Measurements from ENCODE around the gene DNAH1.

The DNAH1 gene

GRCh38 chr3:52291508-52292181 is 24.5 kb upstream of the DNAH1 start:
- no peak for DNase-seq

- DNase-seq: no peak
Measured at GRCh38 chr3:52292247-52293065, 23.7 kb upstream of the DNAH1 start.

GRCh38 chr3:52293491-52294319 is 22.4 kb upstream of the DNAH1 start:
- no peak for DNase-seq

DNA sequence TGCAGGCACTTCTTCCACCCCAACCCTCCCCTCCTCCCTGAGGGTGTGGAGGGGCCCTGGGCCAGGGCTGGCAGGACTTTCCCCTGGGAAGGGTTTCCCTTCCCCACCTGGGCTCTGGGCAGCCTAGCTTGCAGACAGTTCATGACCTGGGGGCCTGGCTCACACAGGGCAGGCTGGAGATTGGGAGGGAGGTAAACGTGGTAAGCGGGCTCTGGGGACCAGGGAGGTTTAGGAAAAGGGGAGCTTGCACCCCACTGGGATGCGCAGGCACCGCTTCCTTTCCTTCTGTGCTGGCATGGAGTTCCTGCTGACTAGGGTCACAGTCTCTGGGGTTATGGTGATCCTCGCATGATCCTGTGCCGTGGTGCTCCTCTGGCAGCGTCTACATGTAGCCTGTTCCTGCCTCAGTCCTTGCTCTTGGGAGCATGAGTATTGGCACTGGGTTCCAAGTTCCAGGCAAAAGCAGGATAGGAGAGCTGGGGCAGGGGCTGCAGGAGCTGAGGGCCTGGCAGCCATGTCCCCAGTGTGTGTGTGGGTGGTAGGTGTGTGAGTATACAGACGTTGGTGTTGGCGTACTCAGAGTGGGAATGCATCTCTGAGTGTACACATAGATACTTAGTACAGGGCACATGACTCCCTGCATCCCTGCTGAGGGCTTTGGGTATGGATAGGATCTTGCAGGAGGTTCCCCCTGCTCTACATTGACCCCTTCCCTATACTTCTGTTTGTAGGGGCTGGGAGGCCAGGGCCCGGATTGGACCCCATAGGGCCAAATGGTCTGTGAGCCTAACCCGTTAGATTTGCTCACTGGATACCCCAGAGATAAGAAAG is 21.6 kb upstream of the DNAH1 start:
- DNase-seq: no peak

- DNase-seq: no peak
Measured at GRCh38 chr3:52295671-52296208, 20.4 kb upstream of the DNAH1 start.

GRCh38 chr3:52297242-52298148 is 18.6 kb upstream of the DNAH1 start:
- DNase-seq: no peak

GRCh38 chr3:52298149-52299098 is 17.7 kb upstream of the DNAH1 start:
- DNase-seq: no peak

DNA sequence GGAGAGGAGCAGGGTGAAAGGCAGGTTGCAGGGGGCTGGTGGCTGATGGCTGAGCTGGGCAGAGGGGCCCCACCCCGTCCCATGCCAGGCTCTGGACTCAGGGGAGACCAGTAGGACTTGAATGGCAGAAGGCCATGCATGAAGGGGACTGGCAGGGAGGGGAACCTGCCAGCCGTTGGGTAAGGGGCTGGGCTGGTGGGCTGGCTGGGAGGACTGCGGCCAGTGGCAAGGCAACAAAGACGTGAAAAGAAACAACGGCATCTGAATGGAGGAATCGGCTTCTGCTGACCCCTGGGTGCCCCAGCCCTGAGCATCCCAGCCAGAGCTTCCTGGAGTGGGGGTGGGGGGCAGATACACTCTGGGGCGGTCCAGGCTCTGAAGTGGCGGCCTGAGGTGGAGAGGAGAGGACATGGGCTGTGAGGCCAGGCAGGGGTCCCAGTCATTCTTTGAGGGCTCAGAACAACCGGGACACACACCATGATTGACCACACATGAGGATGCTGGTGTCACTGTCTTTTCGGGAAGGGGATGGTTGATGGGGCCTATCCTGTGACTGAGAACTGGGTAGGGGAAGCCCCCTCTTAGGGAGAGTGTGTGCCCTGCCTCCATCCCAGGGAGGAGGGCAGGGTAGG is 16.8 kb upstream of the DNAH1 start:
- no peak for DNase-seq

DNA sequence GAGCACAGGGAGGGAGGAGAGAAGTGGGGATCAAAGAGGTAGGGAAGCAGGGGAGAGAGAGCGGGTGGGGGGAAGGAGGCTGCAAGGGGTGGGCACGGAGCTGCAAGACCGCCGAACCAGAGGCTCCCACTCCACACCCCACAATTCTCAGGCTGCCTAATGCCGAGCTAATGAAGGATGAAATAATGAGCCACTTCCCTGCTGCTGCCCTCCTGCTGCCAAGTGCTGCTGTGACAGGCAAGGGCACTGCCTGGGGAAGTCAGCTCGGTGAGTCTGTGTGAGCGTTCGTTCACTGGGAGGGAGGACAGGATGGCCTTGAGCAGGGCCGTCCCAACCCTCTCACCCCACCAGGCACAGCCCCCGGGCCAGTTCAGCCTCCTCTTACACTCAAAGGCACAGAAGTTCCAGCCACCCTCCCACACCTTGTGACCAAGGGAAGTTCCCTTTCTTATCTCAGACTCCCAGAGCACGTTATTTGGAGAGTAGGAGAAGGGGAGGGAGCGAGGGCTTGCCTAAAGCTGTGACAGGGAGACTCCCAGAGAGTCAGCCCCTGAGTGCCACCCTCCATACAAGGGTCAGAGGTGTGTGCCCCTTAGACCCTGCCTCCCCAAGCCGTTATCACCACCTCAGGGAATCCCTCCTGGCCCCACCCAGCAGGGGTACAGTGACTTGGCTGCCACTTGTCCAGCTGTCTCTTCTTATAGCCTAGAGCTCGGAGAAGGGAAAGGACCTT is 16.1 kb upstream of the DNAH1 start:
- no peak for DNase-seq

DNA sequence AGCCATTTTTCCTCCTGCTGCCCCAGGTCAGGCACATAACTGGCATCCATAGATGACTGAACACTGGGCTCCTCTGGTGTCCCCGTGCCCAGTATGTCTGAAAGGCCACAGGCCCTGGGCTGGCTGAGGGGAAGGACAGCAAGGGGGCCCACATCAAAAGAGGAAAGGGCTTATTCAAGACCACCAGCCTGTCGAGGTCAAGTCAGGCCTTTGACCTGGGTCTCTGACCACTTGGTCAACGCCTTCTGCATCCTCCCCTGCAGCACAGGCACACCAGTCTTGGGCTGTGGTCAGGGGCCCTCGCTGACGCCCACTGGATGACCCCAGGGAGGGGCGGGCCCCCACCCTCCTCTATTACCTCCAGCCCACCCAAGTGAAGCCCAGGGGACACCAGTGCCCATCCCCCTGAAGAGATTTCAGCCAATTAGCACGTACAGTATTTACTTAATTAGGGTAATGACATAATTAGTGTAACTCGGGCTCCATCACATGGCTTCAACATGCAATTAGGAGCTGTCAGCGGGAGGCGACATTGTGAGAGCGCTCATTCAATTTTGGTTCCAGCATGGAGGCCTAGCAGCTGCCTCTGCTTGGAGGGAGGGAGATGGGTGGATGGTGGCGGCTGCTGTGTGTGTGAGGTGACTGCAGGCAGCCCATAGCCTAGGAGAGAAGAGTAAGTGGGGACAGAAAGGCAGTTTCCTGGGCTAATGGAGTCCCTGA is 13.5 kb upstream of the DNAH1 start:
- DNase-seq: no peak

- DNase-seq: no peak
Measured at GRCh38 chr3:52303811-52304210, 12.3 kb upstream of the DNAH1 start.

GRCh38 chr3:52305926-52306325 is 10.2 kb upstream of the DNAH1 start:
- no peak for DNase-seq

GRCh38 chr3:52306978-52307377 is 9.1 kb upstream of the DNAH1 start:
- no peak for DNase-seq

DNA sequence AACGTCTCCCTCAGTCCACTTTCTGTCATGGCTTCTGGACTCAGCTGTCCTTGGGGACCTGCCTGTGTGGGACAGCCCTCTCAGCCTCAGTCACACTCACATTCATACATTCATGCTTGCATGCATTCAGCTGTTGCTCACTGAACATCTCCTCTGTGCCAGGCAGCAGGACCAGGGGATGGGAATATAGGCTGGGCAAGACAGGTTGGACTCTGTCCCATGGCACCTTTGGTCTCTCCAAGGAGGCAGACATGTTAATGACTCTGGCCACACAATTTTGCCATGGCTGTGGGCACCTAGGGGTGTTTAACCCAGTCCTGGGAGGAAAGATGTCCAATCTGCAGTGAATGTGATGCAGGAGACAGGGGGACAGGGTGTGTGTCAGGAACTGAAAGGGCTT is 7.8 kb upstream of the DNAH1 start:
- DNase-seq: no peak

DNA sequence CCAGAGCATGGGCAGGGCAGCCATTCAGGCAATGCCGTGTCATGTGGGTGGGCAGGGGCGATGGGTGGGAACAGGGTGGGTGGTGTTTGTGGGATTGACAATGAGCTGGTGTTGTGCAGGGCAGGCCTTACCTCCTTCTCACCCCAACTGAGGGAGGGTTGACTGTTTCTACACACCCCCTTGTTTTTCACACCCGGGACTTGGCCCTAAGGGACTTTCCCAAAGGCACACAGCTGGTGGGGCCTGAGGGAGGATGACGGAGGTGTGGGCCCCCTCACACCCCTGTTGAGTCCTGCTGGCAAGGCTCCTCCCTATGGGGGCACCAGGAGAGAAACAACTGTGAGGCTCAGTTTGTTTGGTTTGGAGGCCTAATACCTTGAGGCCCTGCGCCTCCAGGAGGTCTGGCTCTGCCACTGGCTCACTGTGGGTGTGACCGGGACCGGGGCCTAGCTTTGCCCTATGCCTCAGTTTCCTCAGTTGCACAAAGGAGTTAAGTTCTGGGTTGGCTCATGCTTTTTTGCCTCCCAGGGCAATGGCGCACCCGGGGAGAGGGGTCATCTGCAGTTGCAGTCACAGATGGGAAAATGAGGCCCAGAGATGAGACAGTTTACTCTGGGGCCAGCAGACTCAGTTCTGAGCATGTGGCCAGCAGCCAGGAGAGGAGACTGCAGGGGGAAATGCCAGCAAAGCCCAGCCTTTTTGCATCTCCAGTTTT is 5.1 kb upstream of the DNAH1 start:
- no peak for DNase-seq

- no peak for DNase-seq
Measured at GRCh38 chr3:52311576-52312119, 4.5 kb upstream of the DNAH1 start.

Measured in fibroblast of skin of scalp (primary cell).